NCI-H69 (cell line): ENCODE data around the gene GPR15LG.
"Not testable (repeated sequence)": the region's sequence is repeated elsewhere in the genome, so short reads cannot be mapped to it uniquely, and the experiment has no call there.

Experiments
- DNase-seq: peaks from one replicate; lab custom pipeline; 2025; lab: John Stamatoyannopoulos, UW

GPR15LG gene

GRCh38 chr10:84173501-84173929 lies at the start of gene GPR15LG:
Gene GPR15LG (plus strand): TSS chr10:84173801. CDS start chr10:84173852, 51 bp downstream.
- DNase-seq = no peak

- not testable (repeated sequence) for DNase-seq
These were observed 47.5 kb upstream of the GPR15LG start for GRCh38 chr10:84125910-84126784.

- DNase-seq = no peak
These were observed 46.8 kb upstream of the GPR15LG start for GRCh38 chr10:84126785-84127167.

GRCh38 chr10:84135836-84136235 lies 37.8 kb upstream of the GPR15LG start:
- no peak for DNase-seq

- DNase-seq = no peak
These were observed 35.8 kb upstream of the GPR15LG start for GRCh38 chr10:84137811-84138210.

- peak; percentile 27 for DNase-seq
These were observed 35.0 kb upstream of the GPR15LG start for GRCh38 chr10:84138478-84139125.

GRCh38 chr10:84139126-84140035 lies 34.2 kb upstream of the GPR15LG start, which contains the start of gene GHITM:
Gene GHITM (plus strand): TSS chr10:84139509. CDS start chr10:84141501, 1,992 bp downstream.
- peak; percentile 96 for DNase-seq

- peak; percentile 16 for DNase-seq
These were observed 33.6 kb upstream of the GPR15LG start for GRCh38 chr10:84140036-84140379.

GRCh38 chr10:84147347-84147746 lies 26.3 kb upstream of the GPR15LG start:
- no peak for DNase-seq

GRCh38 chr10:84148006-84148597 lies 25.5 kb upstream of the GPR15LG start:
- peak; percentile 22 for DNase-seq

- DNase-seq = no peak
These were observed 23.7 kb upstream of the GPR15LG start for GRCh38 chr10:84149854-84150253.

- no peak for DNase-seq
These were observed 20.8 kb upstream of the GPR15LG start for GRCh38 chr10:84152769-84153168.

GRCh38 chr10:84155521-84155920 lies 18.1 kb upstream of the GPR15LG start:
- DNase-seq = no peak

GRCh38 chr10:84156009-84156408 lies 17.6 kb upstream of the GPR15LG start:
- no peak for DNase-seq

- no peak for DNase-seq
These were observed 16.8 kb upstream of the GPR15LG start for GRCh38 chr10:84156768-84157167.

- no peak for DNase-seq
These were observed 15.5 kb upstream of the GPR15LG start for GRCh38 chr10:84158061-84158460.

- DNase-seq = no peak
These were observed 15.1 kb upstream of the GPR15LG start for GRCh38 chr10:84158550-84158949.

GRCh38 chr10:84159076-84159685 lies 14.4 kb upstream of the GPR15LG start:
- DNase-seq = no peak

GRCh38 chr10:84160663-84161362 lies 12.8 kb upstream of the GPR15LG start:
- DNase-seq = no peak

- DNase-seq = no peak
These were observed 9.6 kb upstream of the GPR15LG start for GRCh38 chr10:84163996-84164395.

GRCh38 chr10:84164442-84164841 lies 9.2 kb upstream of the GPR15LG start:
- no peak for DNase-seq
